ENCODE measurements around the gene IL19. TPM values are rescaled to one million over a fixed set of nuclear protein-coding genes. Genes with fewer than 3 reads are reported as not detected.

The IL19 gene
- total and polyA plus RNA-seq, 2 donors (not counting 3 experiments of a cell fraction or from before 2014, with no cell fraction given): not detected

GRCh38 chr1:206873603-206874188 is 103.1 kb downstream of the IL19 start:
- no peak for TF ChIP-seq POLR2AphosphoS5 (IDR thresholded peaks at IDR 0.05; ENCODE audit: insufficient read depth, low read depth, low read length)
- TF ChIP-seq MAX (IDR thresholded peaks at IDR 0.05; ENCODE audit: insufficient read depth, insufficient read length): no peak
- TF ChIP-seq POLR2A (IDR thresholded peaks at IDR 0.05; ENCODE audit: low read depth, low read length): no peak
- no peak for TF ChIP-seq MYC (IDR thresholded peaks at IDR 0.05; ENCODE audit: low read depth, low read length)
- TF ChIP-seq JUN (IDR thresholded peaks at IDR 0.05; ENCODE audit: borderline replicate concordance, insufficient read depth, insufficient read length, low read depth): no peak
- no peak for TF ChIP-seq EZH2 (IDR thresholded peaks at IDR 0.05; ENCODE audit: borderline replicate concordance, low read depth, low read length, severe bottlenecking)
- no peak for TF ChIP-seq CTCF (IDR thresholded peaks at IDR 0.05; ENCODE audit: extremely low read depth in 1 of 2, insufficient read depth in 1 of 2, low read depth in 1 of 2, low read length in 2 of 2)
- TF ChIP-seq GATA2 (IDR thresholded peaks at IDR 0.05; ENCODE audit: insufficient read depth, insufficient read length, low read depth, low read length): no peak
- no peak for TF ChIP-seq FOS (IDR thresholded peaks at IDR 0.05; ENCODE audit: borderline replicate concordance, insufficient read depth, low read length)
- CTCF ChIA-PET: no interaction called here
- Histone ChIP-seq H3K9me1 (replicated peaks; ENCODE audit: control insufficient read depth, extremely low read depth, insufficient read depth, low read length) (no peaks in the 10 kb centered on the region), H3K9ac (replicated peaks; ENCODE audit: extremely low read depth, insufficient read depth, low read length) (no peak overlapping the region), H3K9me3 (replicated peaks; ENCODE audit: control insufficient read depth, insufficient read depth, low read length) (no peaks in the 10 kb centered on the region), H4K20me1 (replicated peaks; ENCODE audit: control insufficient read depth, extremely low read depth, insufficient read depth, low read length) (no peaks in the 10 kb centered on the region), H3K4me3 (replicated peaks in 1 of 3; ENCODE audit: insufficient read depth in 1 of 3, low read depth in 1 of 3, low read length in 3 of 3) (no peak overlapping the region), H3K27ac (ENCODE audit: insufficient read depth, low read depth, low read length) (no peak overlapping the region), H3K27me3 (ENCODE audit: control insufficient read depth in 2 of 2, insufficient read depth in 2 of 2, low read length in 2 of 2) (no peaks in the 10 kb centered on the region), H3K4me1 (ENCODE audit: control insufficient read depth, extremely low read depth, insufficient read depth, low read length) (no peaks in the 10 kb centered on the region), H3K79me2 (ENCODE audit: control insufficient read depth, insufficient read depth, low read length) (no peaks in the 10 kb centered on the region), H3K4me2 (ENCODE audit: insufficient read depth, low read length) (no peak overlapping the region), H2AFZ (ENCODE audit: low read depth, low read length) (no peak overlapping the region), H3K36me3 (ENCODE audit: control insufficient read depth in 2 of 2, extremely low read depth in 1 of 2, insufficient read depth in 2 of 2, low read length in 2 of 2) (no peaks in the 10 kb centered on the region)
- BruUV-seq (replicated peaks): no TSS peak
- POLR2A ChIA-PET: no interaction called here
- FAIRE-seq: no peak
- DNase-seq (ENCODE audit: low read depth, low spot score): no peak
- intact Hi-C loops (cut with micrococcal nuclease) (no loop called here), dilution Hi-C loops (cut with MboI; ENCODE audit: extremely low pct_ligation_motif_present, low sequenced_read_pairs) (no loop called here)

Data from endothelial cell of umbilical vein (primary cell).